HG02840 (cell line): ENCODE results near the gene OR10A2.
"Not testable (repeated sequence)": the region's sequence is repeated elsewhere in the genome, so short reads cannot be mapped to it uniquely, and the experiment has no call there.

ENCODE experiments used
- ATAC-seq: cut with Tn5 transposase; IDR thresholded peaks from one replicate; pipeline ENCODE4 v1.9.1; 2021; ENCODE audit warnings: mild to moderate bottlenecking, moderate library complexity, moderate number of reproducible peaks; ENCODE audit not compliant: unreplicated experiment, low FRiP score

The OR10A2 gene

GRCh38 chr11:6882751-6883150, 19.9 kb downstream of the OR10A2 start:
- ATAC-seq, result no peak

GRCh38 chr11:6887711-6888110, 24.9 kb downstream of the OR10A2 start:
- ATAC-seq, result not testable (repeated sequence)

GRCh38 chr11:6888830-6889229, 26.0 kb downstream of the OR10A2 start:
- ATAC-seq, result no peak

- no peak for ATAC-seq
Measured at GRCh38 chr11:6889835-6890234, 27.0 kb downstream of the OR10A2 start.

- no peak for ATAC-seq
Measured at GRCh38 chr11:6892400-6892799, 29.5 kb downstream of the OR10A2 start, which contains the start of gene OR2D2. Gene OR2D2, minus strand, starts transcription at chr11:6892500. Its CDS starts 0 bp downstream, at chr11:6892500.

- ATAC-seq, result no peak
Measured at GRCh38 chr11:6894097-6894496, 31.2 kb downstream of the OR10A2 start.

GRCh38 chr11:6895010-6895409, 32.2 kb downstream of the OR10A2 start:
- no peak for ATAC-seq

GRCh38 chr11:6898911-6899310, 36.1 kb downstream of the OR10A2 start:
- ATAC-seq, result no peak

- ATAC-seq, result no peak
Measured at GRCh38 chr11:6900327-6900999, 37.6 kb downstream of the OR10A2 start.

GRCh38 chr11:6904804-6905203, 41.9 kb downstream of the OR10A2 start:
- ATAC-seq, result not testable (repeated sequence)

GRCh38 chr11:6911378-6911777, 48.5 kb downstream of the OR10A2 start:
- ATAC-seq, result no peak

GRCh38 chr11:6911948-6912347, 49.1 kb downstream of the OR10A2 start:
- no peak for ATAC-seq

- no peak for ATAC-seq
Measured at GRCh38 chr11:6919698-6920097, 56.8 kb downstream of the OR10A2 start.

- no peak for ATAC-seq
Measured at GRCh38 chr11:6920702-6921101, 57.8 kb downstream of the OR10A2 start, which contains the start of gene OR2D3. Gene OR2D3, plus strand, starts transcription at chr11:6921002. Its CDS starts 0 bp downstream, at chr11:6921002.
